KOPT-K1 (cell line): ENCODE data around the gene TIE1.
A peak's percentile ranks its signal among the peaks of the same experiment; 100 is the strongest.
"Not testable (repeated sequence)": the region's sequence is repeated elsewhere in the genome, so short reads cannot be mapped to it uniquely, and the experiment has no call there.

Experiments used
- H3K27ac ChIP-seq: fragments of 200-600 bp; sonication (generic); 2 replicates; pipeline ENCODE4 v1.5.1; 2016; ENCODE audit warnings: antibody characterized with exemption, mild to moderate bottlenecking, low read depth, low read length; ENCODE audit not compliant: poor library complexity, severe bottlenecking
- H3K36me3 ChIP-seq: fragments of 200-600 bp; sonication (generic); 2 replicates; pipeline ENCODE4 v1.5.1; 2017; ENCODE audit warnings: antibody characterized with exemption, mild to moderate bottlenecking, low read length, moderate library complexity; ENCODE audit not compliant: insufficient read depth
- H3K9me3 ChIP-seq: fragments of 200-600 bp; sonication (generic); 2 replicates; pipeline ENCODE4 v1.5.1; 2017; ENCODE audit warnings: antibody characterized with exemption, low read length, mild to moderate bottlenecking; ENCODE audit not compliant: insufficient read depth, poor library complexity, severe bottlenecking

The TIE1 gene

GRCh38 chr1:43360616-43361015 is 59.8 kb downstream of the TIE1 start:
- Histone ChIP-seq H3K36me3 (peaks cover 60% of the 10 kb centered on the region), H3K27ac (peak overlapping the region; percentile 85), H3K9me3 (no peaks in the 10 kb centered on the region)

- no peak overlapping the region for H3K27ac ChIP-seq
- no peaks in the 10 kb centered on the region for H3K9me3 ChIP-seq
- H3K36me3 ChIP-seq, result peaks cover 60% of the 10 kb centered on the region
Observed at GRCh38 chr1:43363283-43363934, 62.6 kb downstream of the TIE1 start.

- H3K9me3 ChIP-seq, result no peaks in the 10 kb centered on the region
- no peak overlapping the region for H3K27ac ChIP-seq
- H3K36me3 ChIP-seq, result peaks cover 60% of the 10 kb centered on the region
Observed at GRCh38 chr1:43363935-43364525, 63.2 kb downstream of the TIE1 start.

GRCh38 chr1:43365678-43366077 is 64.9 kb downstream of the TIE1 start:
- peaks cover 48% of the 10 kb centered on the region for H3K36me3 ChIP-seq
- no peaks in the 10 kb centered on the region for H3K9me3 ChIP-seq
- H3K27ac ChIP-seq, result no peak overlapping the region

- peak overlapping the region; percentile 90 for H3K27ac ChIP-seq
Observed at GRCh38 chr1:43366179-43366578, 65.4 kb downstream of the TIE1 start.

GRCh38 chr1:43366601-43367025 is 65.8 kb downstream of the TIE1 start:
- peak overlapping the region; percentile 90 for H3K27ac ChIP-seq
- H3K36me3 ChIP-seq, result peaks cover 38% of the 10 kb centered on the region

More at GRCh38 chr1:43366179-43366578, 65.4 kb downstream of the TIE1 start:
- H3K9me3 ChIP-seq, result no peaks in the 10 kb centered on the region
- H3K36me3 ChIP-seq, result peaks cover 43% of the 10 kb centered on the region

GRCh38 chr1:43367026-43367903 is 66.5 kb downstream of the TIE1 start:
- Histone ChIP-seq H3K27ac (peak overlapping the region; percentile 90), H3K36me3 (peaks cover 32% of the 10 kb centered on the region), H3K9me3 (no peaks in the 10 kb centered on the region)

More at GRCh38 chr1:43366601-43367025, 65.8 kb downstream of the TIE1 start:
- H3K9me3 ChIP-seq, result no peaks in the 10 kb centered on the region

GRCh38 chr1:43367904-43368645 is 67.3 kb downstream of the TIE1 start, which contains the start of gene ELOVL1:
Gene ELOVL1, minus strand, starts transcription at chr1:43368011. Its CDS starts 2,402 bp downstream, at chr1:43365609.
- no peaks in the 10 kb centered on the region for H3K9me3 ChIP-seq
- peak within 1 kb of the TSS; percentile 90 for H3K27ac ChIP-seq

GRCh38 chr1:43368646-43369020 is 67.9 kb downstream of the TIE1 start:
- no peaks in the 10 kb centered on the region for H3K9me3 ChIP-seq
- peak overlapping the region; percentile 90 for H3K27ac ChIP-seq
- peaks cover 18% of the 10 kb centered on the region for H3K36me3 ChIP-seq

More at GRCh38 chr1:43367904-43368645, 67.3 kb downstream of the TIE1 start, which contains the start of gene ELOVL1:
- peaks cover 24% of the 10 kb centered on the region for H3K36me3 ChIP-seq

- not testable (repeated sequence) for H3K9me3 ChIP-seq, H3K36me3 ChIP-seq, H3K27ac ChIP-seq
Observed at GRCh38 chr1:43369779-43370178, 69.0 kb downstream of the TIE1 start.

- Histone ChIP-seq H3K36me3 (no peaks in the 10 kb centered on the region), H3K9me3 (no peaks in the 10 kb centered on the region), H3K27ac (no peak overlapping the region)
Observed at GRCh38 chr1:43370564-43370963, 69.8 kb downstream of the TIE1 start.

- Histone ChIP-seq H3K9me3 (no peaks in the 10 kb centered on the region), H3K36me3 (no peaks in the 10 kb centered on the region), H3K27ac (no peak overlapping the region)
Observed at GRCh38 chr1:43372172-43372571, 71.4 kb downstream of the TIE1 start.
